ENCODE measurements around the gene CDH4.

The CDH4 gene

GRCh38 chr20:61640871-61641245 is 388.8 kb downstream of the CDH4 start:
- Histone ChIP-seq H2BK15ac (replicated peaks; ENCODE audit: low read depth) (no peak overlapping the region), H3K23ac (ENCODE audit: low read length) (no peak overlapping the region), H3K27me3 (ENCODE audit: insufficient read depth, low read length, poor library complexity) (no peaks in the 10 kb centered on the region), H3K79me2 (ENCODE audit: control insufficient read depth, insufficient read depth, low read length) (no peaks in the 10 kb centered on the region), H3K4ac (ENCODE audit: low read depth, low read length) (no peak overlapping the region), H4K8ac (ENCODE audit: low read depth, low read length) (no peak overlapping the region), H3K36me3 (ENCODE audit: control insufficient read depth, insufficient read depth, low read length) (no peaks in the 10 kb centered on the region), H3K27ac (ENCODE audit: low read depth, low read length) (no peak overlapping the region), H2AK5ac (ENCODE audit: low read length) (no peak overlapping the region), H2BK120ac (ENCODE audit: low read depth, low read length) (no peak overlapping the region), H3K9ac (ENCODE audit: low read length) (no peak overlapping the region), H3K56ac (ENCODE audit: low read length) (no peak overlapping the region), H3K4me1 (ENCODE audit: control insufficient read depth, low read depth, low read length) (no peaks in the 10 kb centered on the region), H3K4me2 (ENCODE audit: low read length) (no peak overlapping the region), H3K18ac (ENCODE audit: low read length) (no peak overlapping the region), H2BK5ac (ENCODE audit: low read length) (no peak overlapping the region), H3K79me1 (ENCODE audit: low read length) (no peaks in the 10 kb centered on the region), H3K4me3 (ENCODE audit: low read length) (no peak overlapping the region), H4K5ac (ENCODE audit: low read length) (no peak overlapping the region)
- no peak for DNase-seq
- no CpG with 5 or more reads among the region's 11 CpGs for WGBS (ENCODE audit: extremely low coverage, insufficient coverage, low lambda C conversion rate)

- Histone ChIP-seq H3K9ac (ENCODE audit: low read length) (no peak overlapping the region), H2BK120ac (ENCODE audit: low read depth, low read length) (no peak overlapping the region), H2BK5ac (ENCODE audit: low read length) (no peak overlapping the region), H3K4me1 (ENCODE audit: control insufficient read depth, low read depth, low read length) (no peaks in the 10 kb centered on the region), H4K5ac (ENCODE audit: low read length) (no peak overlapping the region), H3K4me3 (ENCODE audit: low read length) (no peak overlapping the region), H3K56ac (ENCODE audit: low read length) (no peak overlapping the region), H3K4ac (ENCODE audit: low read depth, low read length) (no peak overlapping the region), H2BK15ac (replicated peaks; ENCODE audit: low read depth) (no peak overlapping the region), H3K4me2 (ENCODE audit: low read length) (no peak overlapping the region), H3K18ac (ENCODE audit: low read length) (no peak overlapping the region), H4K8ac (ENCODE audit: low read depth, low read length) (no peak overlapping the region), H3K27me3 (ENCODE audit: insufficient read depth, low read length, poor library complexity) (no peaks in the 10 kb centered on the region), H3K36me3 (ENCODE audit: control insufficient read depth, insufficient read depth, low read length) (no peaks in the 10 kb centered on the region), H3K23ac (ENCODE audit: low read length) (no peak overlapping the region), H2AK5ac (ENCODE audit: low read length) (no peak overlapping the region), H3K27ac (ENCODE audit: low read depth, low read length) (no peak overlapping the region), H3K79me2 (ENCODE audit: control insufficient read depth, insufficient read depth, low read length) (no peaks in the 10 kb centered on the region), H3K79me1 (ENCODE audit: low read length) (no peaks in the 10 kb centered on the region)
- no CpG with 5 or more reads among the region's 12 CpGs for WGBS (ENCODE audit: extremely low coverage, insufficient coverage, low lambda C conversion rate)
- DNase-seq, result no peak
These were observed 391.8 kb downstream of the CDH4 start for GRCh38 chr20:61643656-61644377.

- Histone ChIP-seq H3K23ac (ENCODE audit: low read length) (no peak overlapping the region), H3K9ac (ENCODE audit: low read length) (no peak overlapping the region), H3K4me3 (ENCODE audit: low read length) (no peak overlapping the region), H3K4me1 (ENCODE audit: control insufficient read depth, low read depth, low read length) (no peaks in the 10 kb centered on the region), H3K56ac (ENCODE audit: low read length) (no peak overlapping the region), H2BK15ac (replicated peaks; ENCODE audit: low read depth) (no peak overlapping the region), H3K27me3 (ENCODE audit: insufficient read depth, low read length, poor library complexity) (no peaks in the 10 kb centered on the region), H3K4me2 (ENCODE audit: low read length) (no peak overlapping the region), H3K27ac (ENCODE audit: low read depth, low read length) (no peak overlapping the region), H3K18ac (ENCODE audit: low read length) (no peak overlapping the region), H3K79me2 (ENCODE audit: control insufficient read depth, insufficient read depth, low read length) (no peaks in the 10 kb centered on the region), H3K36me3 (ENCODE audit: control insufficient read depth, insufficient read depth, low read length) (no peaks in the 10 kb centered on the region), H2BK5ac (ENCODE audit: low read length) (no peak overlapping the region), H4K5ac (ENCODE audit: low read length) (no peak overlapping the region), H2AK5ac (ENCODE audit: low read length) (no peak overlapping the region), H4K8ac (ENCODE audit: low read depth, low read length) (no peak overlapping the region), H3K4ac (ENCODE audit: low read depth, low read length) (no peak overlapping the region), H2BK120ac (ENCODE audit: low read depth, low read length) (no peak overlapping the region), H3K79me1 (ENCODE audit: low read length) (no peaks in the 10 kb centered on the region)
- DNase-seq, result no peak
- no CpG with 5 or more reads among the region's 25 CpGs for WGBS (ENCODE audit: extremely low coverage, insufficient coverage, low lambda C conversion rate)
These were observed 392.5 kb downstream of the CDH4 start for GRCh38 chr20:61644378-61645076.

GRCh38 chr20:61645732-61646131 is 393.7 kb downstream of the CDH4 start:
- Histone ChIP-seq H3K4ac (ENCODE audit: low read depth, low read length) (no peak overlapping the region), H3K18ac (ENCODE audit: low read length) (no peak overlapping the region), H2AK5ac (ENCODE audit: low read length) (no peak overlapping the region), H3K9ac (ENCODE audit: low read length) (no peak overlapping the region), H3K36me3 (ENCODE audit: control insufficient read depth, insufficient read depth, low read length) (no peaks in the 10 kb centered on the region), H2BK5ac (ENCODE audit: low read length) (no peak overlapping the region), H3K4me3 (ENCODE audit: low read length) (no peak overlapping the region), H3K4me2 (ENCODE audit: low read length) (no peak overlapping the region), H3K79me2 (ENCODE audit: control insufficient read depth, insufficient read depth, low read length) (no peaks in the 10 kb centered on the region), H3K4me1 (ENCODE audit: control insufficient read depth, low read depth, low read length) (no peaks in the 10 kb centered on the region), H2BK15ac (replicated peaks; ENCODE audit: low read depth) (no peak overlapping the region), H3K79me1 (ENCODE audit: low read length) (no peaks in the 10 kb centered on the region), H4K5ac (ENCODE audit: low read length) (no peak overlapping the region), H4K8ac (ENCODE audit: low read depth, low read length) (no peak overlapping the region), H3K27ac (ENCODE audit: low read depth, low read length) (no peak overlapping the region), H2BK120ac (ENCODE audit: low read depth, low read length) (no peak overlapping the region), H3K23ac (ENCODE audit: low read length) (no peak overlapping the region), H3K56ac (ENCODE audit: low read length) (no peak overlapping the region), H3K27me3 (ENCODE audit: insufficient read depth, low read length, poor library complexity) (no peaks in the 10 kb centered on the region)
- WGBS (ENCODE audit: extremely low coverage, insufficient coverage, low lambda C conversion rate), result no CpG with 5 or more reads among the region's 1 CpG
- no peak for DNase-seq

- H3K79me1 ChIP-seq (ENCODE audit: low read length), result no peaks in the 10 kb centered on the region
- no CpG with 5 or more reads among the region's 8 CpGs for WGBS (ENCODE audit: extremely low coverage, insufficient coverage, low lambda C conversion rate)
These were observed 394.4 kb downstream of the CDH4 start for GRCh38 chr20:61646453-61646852.

More at GRCh38 chr20:61646453-61646852, 394.4 kb downstream of the CDH4 start:
- no peak overlapping the region for H2BK15ac ChIP-seq (replicated peaks; ENCODE audit: low read depth)
- H3K9ac ChIP-seq (ENCODE audit: low read length), result no peak overlapping the region
- H2BK5ac ChIP-seq (ENCODE audit: low read length), result no peak overlapping the region
- H3K56ac ChIP-seq (ENCODE audit: low read length), result no peak overlapping the region
- no peak overlapping the region for H3K18ac ChIP-seq (ENCODE audit: low read length)
- H3K27ac ChIP-seq (ENCODE audit: low read depth, low read length), result no peak overlapping the region
- no peak overlapping the region for H2BK120ac ChIP-seq (ENCODE audit: low read depth, low read length)
- H3K23ac ChIP-seq (ENCODE audit: low read length), result no peak overlapping the region
- no peak for DNase-seq
- no peak overlapping the region for H3K4me3 ChIP-seq (ENCODE audit: low read length)
- no peak overlapping the region for H3K4me2 ChIP-seq (ENCODE audit: low read length)
- no peak overlapping the region for H3K4ac ChIP-seq (ENCODE audit: low read depth, low read length)
- H3K79me2 ChIP-seq (ENCODE audit: control insufficient read depth, insufficient read depth, low read length), result no peaks in the 10 kb centered on the region
- no peaks in the 10 kb centered on the region for H3K27me3 ChIP-seq (ENCODE audit: insufficient read depth, low read length, poor library complexity)
- H3K36me3 ChIP-seq (ENCODE audit: control insufficient read depth, insufficient read depth, low read length), result no peaks in the 10 kb centered on the region
- no peak overlapping the region for H4K8ac ChIP-seq (ENCODE audit: low read depth, low read length)
- no peak overlapping the region for H2AK5ac ChIP-seq (ENCODE audit: low read length)
- H3K4me1 ChIP-seq (ENCODE audit: control insufficient read depth, low read depth, low read length), result no peaks in the 10 kb centered on the region
- H4K5ac ChIP-seq (ENCODE audit: low read length), result no peak overlapping the region

Measured in mesendoderm (in vitro differentiated cells).